Neuron (in vitro differentiated cells): ENCODE measurements around the gene MAD1L1.
"Not testable (repeated sequence)": the region's sequence is repeated elsewhere in the genome, so short reads cannot be mapped to it uniquely, and the experiment has no call there.

ENCODE experiments used
- H2AFZ ChIP-seq: one replicate; pipeline ENCODE4 v1.6.1; 2013; ENCODE audit warnings: low read depth, mild to moderate bottlenecking, inconsistent platforms, low read length, moderate library complexity
- H3K27me3 ChIP-seq: one replicate; pipeline ENCODE4 v1.6.1; 2013; ENCODE audit warnings: low read length; ENCODE audit not compliant: insufficient read depth
- H3K36me3 ChIP-seq: one replicate; pipeline ENCODE4 v1.6.1; 2013; ENCODE audit warnings: low read length; ENCODE audit not compliant: insufficient read depth
- H3K4me1 ChIP-seq: one replicate; pipeline ENCODE4 v1.6.1; 2013; ENCODE audit warnings: low read length; ENCODE audit not compliant: insufficient read depth
- H3K4me3 ChIP-seq: 2 replicates; pipeline ENCODE4 v1.5.1; 2013; ENCODE audit warnings: mild to moderate bottlenecking, low read length, moderate library complexity
- H3K9me3 ChIP-seq: one replicate; pipeline ENCODE4 v1.6.1; 2013; ENCODE audit warnings: low read length

The MAD1L1 gene

GRCh38 chr7:2036786-2037185 is 196.0 kb downstream of the MAD1L1 start:
- Histone ChIP-seq H3K27me3 (no peaks in the 10 kb centered on the region), H2AFZ (no peak overlapping the region), H3K36me3 (no peaks in the 10 kb centered on the region), H3K4me1 (peaks cover 12% of the 10 kb centered on the region), H3K9me3 (no peaks in the 10 kb centered on the region), H3K4me3 (no peak overlapping the region)

- peaks cover 12% of the 10 kb centered on the region for H3K4me1 ChIP-seq
- H3K27me3 ChIP-seq, H2AFZ ChIP-seq, H3K36me3 ChIP-seq, H3K4me3 ChIP-seq, H3K9me3 ChIP-seq: not testable (repeated sequence)
Observed at GRCh38 chr7:2036201-2036600, 196.5 kb downstream of the MAD1L1 start.

- H3K27me3 ChIP-seq = no peaks in the 10 kb centered on the region
- peaks cover 12% of the 10 kb centered on the region for H3K4me1 ChIP-seq
- no peak overlapping the region for H2AFZ ChIP-seq
- H3K9me3 ChIP-seq = peaks cover 6% of the 10 kb centered on the region
- H3K36me3 ChIP-seq = no peaks in the 10 kb centered on the region
- no peak overlapping the region for H3K4me3 ChIP-seq
Observed at GRCh38 chr7:2034291-2035201, 198.2 kb downstream of the MAD1L1 start.

- H3K27me3 ChIP-seq = no peaks in the 10 kb centered on the region
- peaks cover 12% of the 10 kb centered on the region for H3K4me1 ChIP-seq
- H3K4me3 ChIP-seq = no peak overlapping the region
- no peak overlapping the region for H2AFZ ChIP-seq
- H3K9me3 ChIP-seq = peaks cover 11% of the 10 kb centered on the region
- H3K36me3 ChIP-seq = no peaks in the 10 kb centered on the region
Observed at GRCh38 chr7:2033586-2034135, 199.1 kb downstream of the MAD1L1 start.

GRCh38 chr7:2032876-2033407 is 199.8 kb downstream of the MAD1L1 start:
- peaks cover 12% of the 10 kb centered on the region for H3K4me1 ChIP-seq
- H3K27me3 ChIP-seq = no peaks in the 10 kb centered on the region
- no peak overlapping the region for H3K4me3 ChIP-seq
- no peak overlapping the region for H2AFZ ChIP-seq
- peaks cover 13% of the 10 kb centered on the region for H3K9me3 ChIP-seq
- H3K36me3 ChIP-seq = no peaks in the 10 kb centered on the region

- Histone ChIP-seq H3K4me3 (no peak overlapping the region), H3K4me1 (peaks cover 12% of the 10 kb centered on the region), H3K36me3 (no peaks in the 10 kb centered on the region), H2AFZ (no peak overlapping the region), H3K27me3 (no peaks in the 10 kb centered on the region), H3K9me3 (peaks cover 14% of the 10 kb centered on the region)
Observed at GRCh38 chr7:2032030-2032875, 200.5 kb downstream of the MAD1L1 start.

- no peak overlapping the region for H3K4me3 ChIP-seq
- H3K9me3 ChIP-seq = peaks cover 16% of the 10 kb centered on the region
Observed at GRCh38 chr7:2031451-2031845, 201.3 kb downstream of the MAD1L1 start.

GRCh38 chr7:2030475-2031450 is 202.0 kb downstream of the MAD1L1 start:
- Histone ChIP-seq H3K27me3 (no peaks in the 10 kb centered on the region), H3K36me3 (no peaks in the 10 kb centered on the region), H2AFZ (no peak overlapping the region), H3K4me1 (peaks cover 12% of the 10 kb centered on the region), H3K9me3 (peaks cover 16% of the 10 kb centered on the region), H3K4me3 (no peak overlapping the region)

More at GRCh38 chr7:2031451-2031845, 201.3 kb downstream of the MAD1L1 start:
- Histone ChIP-seq H3K4me1 (peaks cover 12% of the 10 kb centered on the region), H3K27me3 (no peaks in the 10 kb centered on the region), H3K36me3 (no peaks in the 10 kb centered on the region), H2AFZ (no peak overlapping the region)

GRCh38 chr7:2029936-2030335 is 202.8 kb downstream of the MAD1L1 start:
- Histone ChIP-seq H3K4me1 (peaks cover 10% of the 10 kb centered on the region), H3K36me3 (no peaks in the 10 kb centered on the region), H2AFZ (no peak overlapping the region), H3K4me3 (no peak overlapping the region), H3K9me3 (peaks cover 20% of the 10 kb centered on the region), H3K27me3 (no peaks in the 10 kb centered on the region)

- H2AFZ ChIP-seq = no peak overlapping the region
- peaks cover 20% of the 10 kb centered on the region for H3K9me3 ChIP-seq
- no peaks in the 10 kb centered on the region for H3K36me3 ChIP-seq
- H3K27me3 ChIP-seq = no peaks in the 10 kb centered on the region
- peaks cover 4% of the 10 kb centered on the region for H3K4me1 ChIP-seq
- no peak overlapping the region for H3K4me3 ChIP-seq
Observed at GRCh38 chr7:2029211-2029905, 203.4 kb downstream of the MAD1L1 start.

GRCh38 chr7:2028733-2029132 is 204.0 kb downstream of the MAD1L1 start:
- Histone ChIP-seq H3K4me3 (no peak overlapping the region), H3K27me3 (no peaks in the 10 kb centered on the region), H2AFZ (no peak overlapping the region), H3K9me3 (peaks cover 20% of the 10 kb centered on the region), H3K36me3 (no peaks in the 10 kb centered on the region), H3K4me1 (peaks cover 4% of the 10 kb centered on the region)
